B cell (primary cell): Measurements from ENCODE around the gene CCN5. TPM values are rescaled to one million over a fixed set of nuclear protein-coding genes. Genes with fewer than 3 reads are reported as not detected.

Experiments
- ATAC-seq: fragments of 200-7000 bp; cut with Tn5 transposase; one replicate; pipeline ENCODE4 v1.10.0; 2021; ENCODE audit warnings: low read depth, mild to moderate bottlenecking, moderate number of reproducible peaks, moderate library complexity
- CTCF ChIA-PET: fragments of 350-600 bp; sonication (Branson Sonifier 250); formaldehyde crosslinking; loops from one replicate; lab custom pipeline; 2021; ENCODE audit warnings: antibody characterized with exemption, inconsistent platforms; lab: Charles Lee
- POLR2A ChIA-PET: fragments of 350-600 bp; sonication (Branson Sonifier 250); formaldehyde crosslinking; loops from one replicate; lab custom pipeline; 2021; ENCODE audit warnings: antibody characterized with exemption; lab: Charles Lee
- DNase-seq: peaks from one replicate; pipeline ENCODE4 v3.0.0; 2013
- H2AFZ ChIP-seq: 2 replicates; pipeline ENCODE4 v1.6.1; 2012; ENCODE audit warnings: mild to moderate bottlenecking, low read depth, low read length; ENCODE audit not compliant: insufficient read depth, poor library complexity, severe bottlenecking
- H3K27ac ChIP-seq, 2 donors: 1 replicate in 1 of 2; 2 replicates in 1 of 2; pipeline ENCODE4 v1.5.1; 2012 to 2013; ENCODE audit warnings: low read length in 2 of 2, mild to moderate bottlenecking in 2 of 2, moderate library complexity in 1 of 2
- H3K27me3 ChIP-seq, 4 experiments: fragments of 200-600 bp in 1 of 4; sonication (generic) in 1 of 4; replicated peaks in 1 of 4; 1 replicate in 2 of 4; 2 replicates in 2 of 4; pipeline versions ENCODE4 v1.6.1 to v1.7.0; 2013 to 2016; ENCODE audit warnings: low read length in 3 of 4, mild to moderate bottlenecking in 2 of 4, mixed read lengths in 1 of 4, moderate library complexity in 1 of 4; ENCODE audit not compliant: insufficient read depth in 4 of 4, control insufficient read depth in 3 of 4; ENCODE audit errors: control extremely low read depth in 1 of 4
- H3K36me3 ChIP-seq, 2 experiments: replicated peaks in 1 of 2; 1 replicate in 1 of 2; 2 replicates in 1 of 2; pipeline versions ENCODE4 v1.6.1 to v1.7.1; 2013; ENCODE audit warnings: low read length in 1 of 2; ENCODE audit not compliant: insufficient read depth in 2 of 2, control insufficient read depth in 1 of 2; ENCODE audit errors: control extremely low read depth in 1 of 2, extremely low read depth in 1 of 2
- H3K4me1 ChIP-seq, 2 donors: fragments of 200-600 bp in 1 of 2; sonication (generic) in 1 of 2; 1 replicate in 1 of 2; 2 replicates in 1 of 2; pipeline versions ENCODE4 v1.5.1 to v1.6.1; 2013 to 2017; ENCODE audit warnings: low read length in 2 of 2; ENCODE audit not compliant: control insufficient read depth in 2 of 2, insufficient read depth in 2 of 2
- H3K4me2 ChIP-seq: replicated peaks from 2 replicates; pipeline ENCODE3; 2012; ENCODE audit warnings: mild to moderate bottlenecking, low read depth, low read length; ENCODE audit not compliant: poor library complexity, severe bottlenecking
- H3K4me3 ChIP-seq, 5 experiments: fragments of 200-600 bp in 1 of 5; sonication (generic) in 1 of 5; 1 replicate in 3 of 5; 2 replicates in 2 of 5; pipeline versions ENCODE4 v1.5.1 to v1.7.0; 2011 to 2016; ENCODE audit warnings: low read length in 4 of 5, mild to moderate bottlenecking in 4 of 5, low read depth in 2 of 5, control low read depth in 1 of 5, moderate library complexity in 1 of 5; ENCODE audit not compliant: insufficient read depth in 1 of 5; ENCODE audit errors: control extremely low read depth in 1 of 5, extremely low read depth in 1 of 5
- H3K79me2 ChIP-seq: fragments of 200-600 bp; sonication (generic); one replicate; pipeline ENCODE4 v1.6.0; 2016; ENCODE audit warnings: low read length; ENCODE audit not compliant: control insufficient read depth, insufficient read depth
- H3K9ac ChIP-seq: fragments of 200-600 bp; sonication (generic); 2 replicates; pipeline ENCODE4 v1.6.1; 2017; ENCODE audit warnings: mild to moderate bottlenecking, low read length, moderate library complexity
- H3K9me3 ChIP-seq, 3 donors: one replicate each; pipeline versions ENCODE4 v1.6.1 to v1.7.1; 2013; ENCODE audit warnings: low read length in 2 of 3; ENCODE audit not compliant: control insufficient read depth in 2 of 3, insufficient read depth in 1 of 3; ENCODE audit errors: control extremely low read depth in 1 of 3
- H4K20me1 ChIP-seq: 2 replicates; pipeline ENCODE4 v1.6.0; 2012; ENCODE audit warnings: mild to moderate bottlenecking, low read length; ENCODE audit not compliant: insufficient read depth, control insufficient read depth, poor library complexity, severe bottlenecking
- H3K27ac Mint-ChIP-seq: one replicate; pipeline ENCODE4 v1.8.0; 2021; ENCODE audit warnings: mixed read lengths
- H3K27me3 Mint-ChIP-seq: one replicate; pipeline ENCODE4 v1.8.0; 2021; ENCODE audit warnings: mixed read lengths
- H3K4me1 Mint-ChIP-seq: one replicate; pipeline ENCODE4 v1.8.0; 2021; ENCODE audit warnings: mixed read lengths
- H3K4me3 Mint-ChIP-seq: one replicate; pipeline ENCODE4 v1.8.0; 2021; ENCODE audit warnings: mixed read lengths
- H3K9me3 Mint-ChIP-seq: one replicate; pipeline ENCODE4 v1.8.0; 2022; ENCODE audit warnings: mixed read lengths; ENCODE audit not compliant: insufficient read depth
- CTCF ChIP-seq: fragments of 200-600 bp; IDR thresholded peaks from one replicate; pipeline ENCODE4 v1.8.0; 2022; ENCODE audit warnings: antibody characterized with exemption, mild to moderate bottlenecking
- EZH2 ChIP-seq: IDR thresholded peaks from 2 replicates; pipeline ENCODE4 v1.6.1; 2012; ENCODE audit warnings: borderline replicate concordance, low read depth, mild to moderate bottlenecking, moderate library complexity, low read length; ENCODE audit not compliant: insufficient read depth, poor library complexity, severe bottlenecking
- WGBS: methylation state at CpG from one replicate; pipeline ENCODE4 v1.1.5; 2013; ENCODE audit warnings: missing lambda C conversion rate; ENCODE audit not compliant: insufficient coverage; 5-methylcytosine and 5-hydroxymethylcytosine counted together
- intact Hi-C: fragments of 100-400 bp; cut with micrococcal nuclease; formaldehyde crosslinking; loops from one replicate; pipeline ENCODE4 v1.10.0; 2022
- polyA plus RNA-seq: library from polyadenylated mRNA; depleted of rRNA; stranded (reverse); fragments of >200 nt; gene quantifications from 2 replicates; pipeline ENCODE4 v1.2.3, GENCODE V29; 2012
- total RNA-seq, 2 donors: library from RNA; stranded (reverse); fragments of 120-200 nt in 1 of 2; gene quantifications; 1 replicate in 1 of 2; 2 replicates in 1 of 2; pipeline versions ENCODE4 v1.2.3 to v1.2.4, GENCODE V29; 2013 to 2022

Gene CCN5
- total and polyA plus RNA-seq, 2 donors (not counting 1 experiment from before 2014, with no cell fraction given): not detected

GRCh38 chr20:44714102-44714700, 968 bp upstream of the CCN5 start:
- Mint-ChIP-seq H3K4me3 (no peak overlapping the region), H3K4me1 (no peaks in the 10 kb centered on the region), H3K9me3 (no peaks in the 10 kb centered on the region), H3K27me3 (peaks cover 10% of the 10 kb centered on the region), H3K27ac (no peak overlapping the region)
- no peak for TF ChIP-seq CTCF
- no peak for TF ChIP-seq EZH2
- Histone ChIP-seq H4K20me1 (no peaks in the 10 kb centered on the region), H3K27ac (no peak overlapping the region), H3K4me3 (no peak overlapping the region), H2AFZ (no peak overlapping the region), H3K4me2 (no peak overlapping the region), H3K4me1 (no peaks in the 10 kb centered on the region), H3K79me2 (no peaks in the 10 kb centered on the region), H3K27me3 (no peaks in the 10 kb centered on the region), H3K36me3 (no peaks in the 10 kb centered on the region), H3K9me3 (no peaks in the 10 kb centered on the region), H3K9ac (no peak overlapping the region)
- 75% methylated on average over 13 of the region's 13 CpGs for WGBS
- intact Hi-C loops: no loop called here
- ChIA-PET CTCF (no interaction called here), POLR2A (no interaction called here)
- DNase-seq (no peak), ATAC-seq (no peak)

- CTCF ChIA-PET: interaction anchor here (1.4 kb wide), 1 partner anchor 32 kb away, joined by 3 read pairs; no protein-coding TSS in a partner anchor
- intact Hi-C loops: no loop called here
Observed at GRCh38 chr20:44715499-44716308, 535 bp downstream of the CCN5 start.

More at GRCh38 chr20:44715499-44716308, 535 bp downstream of the CCN5 start:
- ATAC-seq (no peak), DNase-seq (no peak)
- no peaks in the 10 kb centered on the region for H3K4me1 Mint-ChIP-seq
- H3K4me1 ChIP-seq: no peaks in the 10 kb centered on the region
- WGBS: 90% methylated on average over 3 of the region's 5 CpGs
- H3K27me3 ChIP-seq: no peaks in the 10 kb centered on the region
- H3K4me3 ChIP-seq: no peak overlapping the region
- no peak overlapping the region for H2AFZ ChIP-seq
- no peaks in the 10 kb centered on the region for H4K20me1 ChIP-seq
- H3K79me2 ChIP-seq: no peaks in the 10 kb centered on the region
- no peaks in the 10 kb centered on the region for H3K36me3 ChIP-seq
- H3K9ac ChIP-seq: no peak overlapping the region
- H3K27ac ChIP-seq: no peak overlapping the region
- H3K27ac Mint-ChIP-seq: no peak overlapping the region
- H3K4me3 Mint-ChIP-seq: no peak overlapping the region
- H3K4me2 ChIP-seq: no peak overlapping the region
- POLR2A ChIA-PET: no interaction called here
- peaks cover 10% of the 10 kb centered on the region for H3K27me3 Mint-ChIP-seq
- no peaks in the 10 kb centered on the region for H3K9me3 ChIP-seq
- TF ChIP-seq EZH2 (no peak), CTCF (no peak)
- no peaks in the 10 kb centered on the region for H3K9me3 Mint-ChIP-seq
